ENCODE data around the gene SERBP1. TPM values are rescaled to one million over a fixed set of nuclear protein-coding genes. Genes with fewer than 3 reads are reported as not detected.
"Not testable (repeated sequence)": the region's sequence is repeated elsewhere in the genome, so short reads cannot be mapped to it uniquely, and the experiment has no call there.

Gene SERBP1
- polyA plus RNA-seq, 1 donor from 2014 or later = 150 TPM

DNA sequence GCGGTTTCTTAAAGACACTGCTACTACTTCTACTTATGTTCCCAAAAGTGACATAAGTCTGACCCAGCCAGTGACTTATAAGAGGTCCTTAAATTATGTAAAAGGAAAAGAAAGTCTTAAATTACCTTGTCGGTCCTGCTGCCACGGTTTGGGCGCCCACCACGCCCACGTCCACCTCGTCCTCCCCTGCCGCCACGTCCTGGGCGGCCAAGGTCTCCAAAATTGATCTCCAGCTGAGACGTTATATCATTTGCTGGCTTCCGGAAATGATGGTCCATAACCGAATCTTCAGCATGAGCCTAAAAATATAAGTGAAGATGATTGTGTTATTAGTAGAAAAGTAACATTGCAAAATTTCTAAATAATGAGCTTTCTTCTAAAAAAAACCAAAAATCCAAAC lies 15.2 kb downstream of the SERBP1 start:
- Histone ChIP-seq H3K9me2 (ENCODE audit: insufficient read depth, low read length) (no peaks in the 10 kb centered on the region), H3K36me3 (ENCODE audit: insufficient read depth, low read length) (peaks cover 25% of the 10 kb centered on the region), H3F3A (ENCODE audit: insufficient read depth, low read length, poor library complexity, severe bottlenecking) (no peaks in the 10 kb centered on the region), H3K9me3 (ENCODE audit: low read length) (no peaks in the 10 kb centered on the region), H3K4me2 (ENCODE audit: low read length) (no peak overlapping the region), H3K9ac (ENCODE audit: low read length) (no peak overlapping the region), H4K20me1 (ENCODE audit: insufficient read depth) (no peaks in the 10 kb centered on the region), H2AFZ (ENCODE audit: low read depth, low read length) (no peak overlapping the region), H3K79me2 (replicated peaks; ENCODE audit: insufficient read depth, low read length) (peaks cover 15% of the 10 kb centered on the region), H3K27ac (ENCODE audit: low read length) (no peak overlapping the region), H3K27me3 (ENCODE audit: insufficient read depth, low read depth, low read length) (no peaks in the 10 kb centered on the region), H3K4me3 (ENCODE audit: low read length) (no peak overlapping the region)
- TF ChIP-seq, protein P1, sequence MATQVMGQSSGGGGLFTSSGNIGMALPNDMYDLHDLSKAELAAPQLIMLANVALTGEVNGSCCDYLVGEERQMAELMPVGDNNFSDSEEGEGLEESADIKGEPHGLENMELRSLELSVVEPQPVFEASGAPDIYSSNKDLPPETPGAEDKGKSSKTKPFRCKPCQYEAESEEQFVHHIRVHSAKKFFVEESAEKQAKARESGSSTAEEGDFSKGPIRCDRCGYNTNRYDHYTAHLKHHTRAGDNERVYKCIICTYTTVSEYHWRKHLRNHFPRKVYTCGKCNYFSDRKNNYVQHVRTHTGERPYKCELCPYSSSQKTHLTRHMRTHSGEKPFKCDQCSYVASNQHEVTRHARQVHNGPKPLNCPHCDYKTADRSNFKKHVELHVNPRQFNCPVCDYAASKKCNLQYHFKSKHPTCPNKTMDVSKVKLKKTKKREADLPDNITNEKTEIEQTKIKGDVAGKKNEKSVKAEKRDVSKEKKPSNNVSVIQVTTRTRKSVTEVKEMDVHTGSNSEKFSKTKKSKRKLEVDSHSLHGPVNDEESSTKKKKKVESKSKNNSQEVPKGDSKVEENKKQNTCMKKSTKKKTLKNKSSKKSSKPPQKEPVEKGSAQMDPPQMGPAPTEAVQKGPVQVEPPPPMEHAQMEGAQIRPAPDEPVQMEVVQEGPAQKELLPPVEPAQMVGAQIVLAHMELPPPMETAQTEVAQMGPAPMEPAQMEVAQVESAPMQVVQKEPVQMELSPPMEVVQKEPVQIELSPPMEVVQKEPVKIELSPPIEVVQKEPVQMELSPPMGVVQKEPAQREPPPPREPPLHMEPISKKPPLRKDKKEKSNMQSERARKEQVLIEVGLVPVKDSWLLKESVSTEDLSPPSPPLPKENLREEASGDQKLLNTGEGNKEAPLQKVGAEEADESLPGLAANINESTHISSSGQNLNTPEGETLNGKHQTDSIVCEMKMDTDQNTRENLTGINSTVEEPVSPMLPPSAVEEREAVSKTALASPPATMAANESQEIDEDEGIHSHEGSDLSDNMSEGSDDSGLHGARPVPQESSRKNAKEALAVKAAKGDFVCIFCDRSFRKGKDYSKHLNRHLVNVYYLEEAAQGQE (IDR thresholded peaks at IDR 0.05; ENCODE audit: borderline replicate concordance) = no peak
- no peak for TF ChIP-seq EZH2 (IDR thresholded peaks at IDR 0.05; ENCODE audit: borderline replicate concordance, insufficient read depth, low read length, poor library complexity, severe bottlenecking)

DNA sequence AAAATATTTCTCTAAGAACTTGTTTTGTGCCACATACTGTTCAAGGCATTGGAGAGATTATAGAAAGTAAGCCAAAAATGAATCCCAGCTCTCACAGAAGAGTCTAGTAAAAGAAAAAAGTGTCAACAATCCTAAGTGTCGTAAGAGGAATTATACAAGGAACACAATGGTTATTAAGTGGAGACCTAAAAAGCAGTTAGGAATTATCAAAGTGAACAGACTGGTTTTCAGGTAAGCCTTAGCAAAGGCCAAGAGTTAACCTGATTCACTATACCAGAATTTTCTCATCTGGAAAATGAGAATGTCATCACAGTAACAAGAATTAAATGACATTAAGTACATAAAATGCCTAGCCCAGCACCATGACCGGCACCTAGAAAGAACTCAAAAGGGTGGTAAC lies 15.6 kb downstream of the SERBP1 start:
- no peaks in the 10 kb centered on the region for H3F3A ChIP-seq (ENCODE audit: insufficient read depth, low read length, poor library complexity, severe bottlenecking)
- no peaks in the 10 kb centered on the region for H3K27me3 ChIP-seq (ENCODE audit: insufficient read depth, low read depth, low read length)
- H3K36me3 ChIP-seq (ENCODE audit: insufficient read depth, low read length) = peaks cover 25% of the 10 kb centered on the region
- H2AFZ ChIP-seq (ENCODE audit: low read depth, low read length) = no peak overlapping the region
- TF ChIP-seq TAF1 (IDR thresholded peaks at IDR 0.05; ENCODE audit: low read depth) = no peak
- no peak for TF ChIP-seq MXI1 (conservative IDR thresholded peaks at IDR 0.05; ENCODE audit: poor library complexity, severe bottlenecking)
- peaks cover 15% of the 10 kb centered on the region for H3K79me2 ChIP-seq (replicated peaks; ENCODE audit: insufficient read depth, low read length)
- no peak overlapping the region for H3K27ac ChIP-seq (ENCODE audit: low read length)
- H4K20me1 ChIP-seq (ENCODE audit: insufficient read depth) = no peaks in the 10 kb centered on the region
- H3K4me2 ChIP-seq (ENCODE audit: low read length) = no peak overlapping the region
- no peak overlapping the region for H3K4me3 ChIP-seq (ENCODE audit: low read length)
- H3K9me3 ChIP-seq (ENCODE audit: low read length) = no peaks in the 10 kb centered on the region
- H3K9me2 ChIP-seq (ENCODE audit: insufficient read depth, low read length) = no peaks in the 10 kb centered on the region
- no peak overlapping the region for H3K9ac ChIP-seq (ENCODE audit: low read length)

DNA sequence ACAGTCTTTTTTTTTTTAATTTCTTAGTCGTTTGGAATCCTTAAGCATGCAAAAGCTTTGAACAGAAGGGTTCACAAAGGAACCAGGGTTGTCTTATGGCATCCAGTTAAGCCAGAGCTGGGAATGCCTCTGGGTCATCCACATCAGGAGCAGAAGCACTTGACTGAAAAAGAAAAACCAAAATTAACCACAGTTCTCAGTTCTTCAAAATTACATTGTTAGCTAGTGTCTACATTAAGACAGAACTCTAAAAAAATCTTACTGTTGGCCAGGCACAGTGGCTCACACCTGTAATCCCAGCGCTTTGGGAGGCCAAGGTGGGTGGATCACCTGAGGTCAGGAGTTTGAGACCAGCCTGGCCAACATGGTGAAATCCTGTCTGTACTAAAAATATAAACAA lies 17.1 kb downstream of the SERBP1 start:
- H3K4me3 ChIP-seq (ENCODE audit: low read length); H3K79me2 ChIP-seq (replicated peaks; ENCODE audit: insufficient read depth, low read length); H3K4me2 ChIP-seq (ENCODE audit: low read length); H2AFZ ChIP-seq (ENCODE audit: low read depth, low read length); H3K27me3 ChIP-seq (ENCODE audit: insufficient read depth, low read depth, low read length); H3K27ac ChIP-seq (ENCODE audit: low read length); H3F3A ChIP-seq (ENCODE audit: insufficient read depth, low read length, poor library complexity, severe bottlenecking); H3K9ac ChIP-seq (ENCODE audit: low read length); H3K9me2 ChIP-seq (ENCODE audit: insufficient read depth, low read length); H3K9me3 ChIP-seq (ENCODE audit: low read length); H4K20me1 ChIP-seq (ENCODE audit: insufficient read depth): not testable (repeated sequence)
- peaks cover 15% of the 10 kb centered on the region for H3K36me3 ChIP-seq (ENCODE audit: insufficient read depth, low read length)

DNA sequence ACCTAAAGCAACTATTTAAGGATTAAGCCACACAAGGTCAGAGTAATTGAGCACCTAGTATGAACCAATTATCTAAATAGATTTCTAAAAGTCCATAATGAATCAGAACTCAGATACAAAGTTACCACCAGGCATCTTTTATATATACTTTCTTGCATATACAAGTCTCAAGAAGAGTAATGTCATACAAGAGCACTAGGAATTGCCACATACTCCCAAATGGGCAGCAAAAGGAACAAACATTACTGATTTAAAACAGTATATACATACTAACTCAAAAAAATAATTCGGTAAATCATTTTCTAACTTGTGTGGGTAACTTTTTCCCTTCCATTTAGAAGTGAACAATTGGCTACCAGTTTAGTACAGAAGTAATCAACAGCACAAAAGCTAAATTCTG lies 22.1 kb downstream of the SERBP1 start:
- H3K9ac ChIP-seq (ENCODE audit: low read length) = no peak overlapping the region
- H3K4me2 ChIP-seq (ENCODE audit: low read length) = no peak overlapping the region
- H2AFZ ChIP-seq (ENCODE audit: low read depth, low read length) = no peak overlapping the region
- no peaks in the 10 kb centered on the region for H3F3A ChIP-seq (ENCODE audit: insufficient read depth, low read length, poor library complexity, severe bottlenecking)
- no peaks in the 10 kb centered on the region for H3K9me3 ChIP-seq (ENCODE audit: low read length)
- H3K27me3 ChIP-seq (ENCODE audit: insufficient read depth, low read depth, low read length) = no peaks in the 10 kb centered on the region
- no peak overlapping the region for H3K27ac ChIP-seq (ENCODE audit: low read length)
- H3K4me3 ChIP-seq (ENCODE audit: low read length) = no peak overlapping the region
- no peaks in the 10 kb centered on the region for H3K36me3 ChIP-seq (ENCODE audit: insufficient read depth, low read length)
- H3K79me2 ChIP-seq (replicated peaks; ENCODE audit: insufficient read depth, low read length) = no peaks in the 10 kb centered on the region
- no peaks in the 10 kb centered on the region for H4K20me1 ChIP-seq (ENCODE audit: insufficient read depth)
- no peaks in the 10 kb centered on the region for H3K9me2 ChIP-seq (ENCODE audit: insufficient read depth, low read length)
- TF ChIP-seq TAF1 (IDR thresholded peaks at IDR 0.05; ENCODE audit: low read depth) = no peak
- TF ChIP-seq POLR2AphosphoS5 (IDR thresholded peaks at IDR 0.05) = no peak
- no peak for TF ChIP-seq EP300 (conservative IDR thresholded peaks at IDR 0.05; ENCODE audit: poor library complexity, severe bottlenecking)
- no peak for TF ChIP-seq SMC3 (conservative IDR thresholded peaks at IDR 0.05; ENCODE audit: poor library complexity)
- TF ChIP-seq, protein P2, sequence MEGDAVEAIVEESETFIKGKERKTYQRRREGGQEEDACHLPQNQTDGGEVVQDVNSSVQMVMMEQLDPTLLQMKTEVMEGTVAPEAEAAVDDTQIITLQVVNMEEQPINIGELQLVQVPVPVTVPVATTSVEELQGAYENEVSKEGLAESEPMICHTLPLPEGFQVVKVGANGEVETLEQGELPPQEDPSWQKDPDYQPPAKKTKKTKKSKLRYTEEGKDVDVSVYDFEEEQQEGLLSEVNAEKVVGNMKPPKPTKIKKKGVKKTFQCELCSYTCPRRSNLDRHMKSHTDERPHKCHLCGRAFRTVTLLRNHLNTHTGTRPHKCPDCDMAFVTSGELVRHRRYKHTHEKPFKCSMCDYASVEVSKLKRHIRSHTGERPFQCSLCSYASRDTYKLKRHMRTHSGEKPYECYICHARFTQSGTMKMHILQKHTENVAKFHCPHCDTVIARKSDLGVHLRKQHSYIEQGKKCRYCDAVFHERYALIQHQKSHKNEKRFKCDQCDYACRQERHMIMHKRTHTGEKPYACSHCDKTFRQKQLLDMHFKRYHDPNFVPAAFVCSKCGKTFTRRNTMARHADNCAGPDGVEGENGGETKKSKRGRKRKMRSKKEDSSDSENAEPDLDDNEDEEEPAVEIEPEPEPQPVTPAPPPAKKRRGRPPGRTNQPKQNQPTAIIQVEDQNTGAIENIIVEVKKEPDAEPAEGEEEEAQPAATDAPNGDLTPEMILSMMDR (IDR thresholded peaks at IDR 0.05; ENCODE audit: poor library complexity, severe bottlenecking) = no peak
- TF ChIP-seq MXI1 (conservative IDR thresholded peaks at IDR 0.05; ENCODE audit: poor library complexity, severe bottlenecking) = no peak
- TF ChIP-seq, protein P1 (IDR thresholded peaks at IDR 0.05; ENCODE audit: borderline replicate concordance) = no peak
- no peak for TF ChIP-seq EZH2 (IDR thresholded peaks at IDR 0.05; ENCODE audit: borderline replicate concordance, insufficient read depth, low read length, poor library complexity, severe bottlenecking)
- no peak for TF ChIP-seq RAD21 (conservative IDR thresholded peaks at IDR 0.05)

Data from neural cell (in vitro differentiated cells).